Muscle of back (tissue), 11 donors: ENCODE results near the gene PRDM5. TPM values are rescaled to one million over a fixed set of nuclear protein-coding genes. Genes with fewer than 3 reads are reported as not detected.

Experiments used
- DNase-seq, 3 donors: peaks; one replicate each; pipeline versions ENCODE4 v3.0.0 to v3.0.0-alpha.2; 2013
- polyA plus RNA-seq, 10 donors: library from polyadenylated mRNA; unstranded; fragments of 120-200 nt; gene quantifications; one replicate each; pipeline ENCODE4 v1.2.1, GENCODE V29; 2013; ENCODE audit not compliant: insufficient read length in 10 of 10

The PRDM5 gene
- polyA plus RNA-seq, 10 donors, result 8.1 to 14.0 (median 11.1) TPM

DNA sequence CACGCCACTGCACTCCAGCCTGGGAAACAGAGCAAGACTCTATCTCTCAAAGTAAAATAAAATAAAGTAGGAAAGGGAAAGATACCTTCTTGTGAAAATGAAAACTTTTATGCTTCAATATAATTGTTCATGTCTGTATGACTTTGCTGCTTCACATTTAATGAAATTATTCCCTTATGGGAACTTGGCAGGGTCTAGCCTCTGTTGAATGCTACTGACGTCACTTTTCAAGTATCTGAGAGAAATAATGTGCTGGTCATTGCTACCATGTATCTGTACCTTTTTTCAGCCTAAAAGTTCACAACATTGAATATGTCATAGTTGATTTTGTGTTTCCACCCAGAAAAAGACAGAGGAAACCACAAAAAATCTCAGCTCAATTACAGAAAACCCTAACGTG lies 65.2 kb downstream of the PRDM5 start:
- peak; percentile 24 to 52 (median 45) for DNase-seq

DNA sequence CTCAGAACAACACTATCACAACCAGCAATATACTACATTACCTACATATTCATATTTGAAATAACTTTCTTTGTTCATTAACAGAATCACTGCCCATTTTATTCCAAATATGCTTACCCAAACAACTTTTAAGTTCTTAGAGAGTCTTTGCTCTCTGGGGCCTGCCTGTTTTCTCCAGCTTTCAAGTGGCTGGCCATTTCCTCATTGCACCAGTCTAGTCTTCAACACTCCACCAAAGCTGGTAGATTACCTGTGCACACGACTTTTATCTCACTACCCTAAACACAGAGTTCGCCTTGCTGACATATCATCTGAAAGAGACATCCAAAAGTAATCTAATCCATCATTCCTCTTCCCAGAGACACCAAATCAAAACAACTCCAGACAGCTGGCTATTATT lies 66.2 kb downstream of the PRDM5 start:
- DNase-seq, result no peak

DNA sequence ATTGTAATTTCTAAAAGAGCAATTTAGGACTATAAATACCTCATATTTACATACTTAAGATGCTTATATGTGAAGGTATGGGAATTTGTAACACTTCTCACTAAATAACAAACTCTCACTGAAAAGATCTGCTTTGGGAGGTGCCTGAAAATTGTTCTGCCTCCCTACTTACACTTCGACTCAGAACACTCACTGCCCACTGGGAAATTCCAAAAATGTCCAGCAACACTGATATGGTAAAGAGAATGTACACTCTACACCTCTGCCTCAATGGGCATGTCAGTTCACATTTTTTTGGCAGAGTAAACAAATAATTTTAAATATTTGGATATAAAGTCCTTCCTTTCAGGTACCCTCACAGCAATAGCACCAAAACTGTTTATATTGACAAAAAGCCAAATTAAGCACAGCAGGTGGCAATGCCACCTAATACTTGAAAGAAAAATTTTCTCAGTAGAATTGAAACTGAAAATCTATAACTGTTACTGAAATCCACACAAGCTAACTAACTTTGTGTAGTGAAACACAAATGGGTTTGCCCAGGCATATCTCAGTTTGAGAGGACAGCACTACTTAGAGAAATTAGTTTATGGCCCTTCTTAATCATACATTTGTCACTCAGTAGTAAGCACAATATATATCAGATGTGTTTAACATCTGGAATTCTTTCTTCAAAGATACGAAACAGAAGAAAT lies 67.1 kb downstream of the PRDM5 start:
- no peak for DNase-seq

DNA sequence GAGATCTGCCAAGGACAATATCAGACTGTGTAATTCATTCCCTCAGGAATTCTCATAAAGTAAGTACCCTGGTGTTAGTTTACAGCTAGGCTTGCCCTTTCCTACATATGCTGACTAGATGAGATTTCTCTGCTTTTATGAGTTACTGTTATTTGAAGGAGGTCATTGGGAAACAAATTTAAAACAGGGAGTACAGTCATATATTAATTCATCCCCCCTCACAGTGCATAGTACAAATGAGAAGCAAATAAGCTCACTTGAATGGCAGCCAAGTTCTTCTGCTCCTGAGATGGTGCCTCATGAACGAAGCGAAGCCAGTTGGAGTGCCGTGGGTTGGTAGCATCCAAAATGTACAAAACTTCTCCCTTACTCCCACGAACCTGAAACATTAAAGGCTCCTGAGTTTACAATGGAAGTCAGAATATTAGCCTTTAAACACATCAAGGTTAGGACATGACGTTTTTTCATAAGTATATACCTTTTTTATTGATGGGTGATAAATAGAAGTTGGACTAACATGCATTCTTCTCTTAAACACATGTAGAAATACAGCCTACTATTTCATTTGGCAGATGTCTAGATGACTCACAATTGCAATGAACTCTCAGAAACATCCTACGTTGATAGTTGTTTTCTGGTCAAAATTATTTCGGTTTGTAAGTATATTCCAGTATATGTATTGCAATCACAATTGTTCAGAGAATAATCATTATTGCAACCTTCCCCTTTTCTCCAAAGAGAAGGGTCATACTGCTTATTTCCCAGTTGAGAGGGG lies 69.2 kb downstream of the PRDM5 start:
- DNase-seq, result peak in 1 of 3 donors; percentile 59

DNA sequence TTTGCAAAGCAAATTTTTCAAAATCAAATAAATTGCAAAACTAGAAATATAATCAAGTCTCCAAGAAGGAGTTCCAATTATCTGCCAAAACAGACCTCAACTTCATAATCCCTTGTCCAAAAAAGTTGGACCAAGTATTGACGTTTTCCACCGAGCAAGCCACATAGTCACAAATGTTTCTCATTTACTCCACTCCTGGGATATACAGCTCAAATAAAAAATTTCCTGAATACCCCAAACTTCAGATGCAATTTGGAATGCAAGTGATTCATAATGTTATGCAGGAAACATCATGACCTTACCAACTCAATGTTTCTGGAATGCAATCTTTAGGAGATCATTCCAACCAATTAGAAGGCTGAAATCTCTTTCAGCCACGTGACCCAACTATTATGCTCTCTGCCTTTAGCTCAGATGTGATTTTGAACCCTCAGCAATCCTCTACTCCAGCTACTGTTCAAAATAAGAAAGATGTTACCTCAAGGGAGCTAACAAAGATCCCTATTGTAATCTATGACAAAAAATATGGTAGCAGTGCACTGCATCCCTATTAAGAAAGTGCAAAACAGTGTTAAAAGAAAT lies 72.4 kb downstream of the PRDM5 start:
- DNase-seq, result peak; percentile 59 to 79 (median 74)

DNA sequence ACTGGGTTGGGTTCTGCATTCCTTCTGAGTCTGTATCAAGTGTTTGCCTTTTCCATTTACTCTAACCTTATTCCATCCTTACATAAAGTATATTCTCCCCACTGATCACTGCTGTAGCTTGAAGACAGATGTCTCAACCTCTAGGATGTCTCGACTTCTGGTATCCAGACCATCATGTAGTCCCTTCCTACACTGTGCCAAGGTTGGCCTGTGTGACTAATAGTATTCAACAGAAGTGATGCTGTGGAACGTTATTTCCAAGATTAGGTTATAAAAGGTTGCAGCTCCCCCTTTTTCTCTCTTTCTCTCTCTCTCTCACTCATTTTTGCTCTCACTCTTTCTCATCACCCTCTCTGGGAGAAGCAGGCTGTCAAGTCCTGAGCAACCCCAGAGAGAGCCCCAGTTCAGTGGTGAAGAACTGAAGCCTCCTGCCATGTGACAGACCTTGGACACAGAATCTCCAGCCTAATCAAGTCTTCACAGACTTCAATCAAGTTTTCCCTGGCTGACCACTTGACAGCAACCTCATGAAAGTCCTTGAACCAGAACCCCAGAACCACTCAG lies 75.4 kb downstream of the PRDM5 start:
- no peak for DNase-seq

DNA sequence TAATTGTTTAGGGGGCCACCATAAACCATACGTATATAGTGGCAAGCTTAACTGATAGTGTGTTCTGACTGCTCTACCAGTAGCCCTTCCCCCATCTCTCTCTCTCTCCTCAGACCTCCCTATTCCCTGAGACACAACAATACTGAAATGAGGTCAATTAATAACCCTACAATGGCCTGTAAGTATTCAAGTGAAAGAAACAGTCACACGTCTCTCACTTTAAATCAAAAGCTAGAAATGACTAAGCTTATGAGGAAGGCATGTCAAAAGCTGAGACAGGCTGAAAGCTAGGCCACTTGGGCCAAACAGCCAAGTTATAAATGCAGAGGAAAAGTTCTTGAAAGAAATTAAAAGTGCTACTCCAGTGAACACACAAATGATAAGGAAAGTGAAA lies 78.0 kb downstream of the PRDM5 start:
- DNase-seq, result no peak

DNA sequence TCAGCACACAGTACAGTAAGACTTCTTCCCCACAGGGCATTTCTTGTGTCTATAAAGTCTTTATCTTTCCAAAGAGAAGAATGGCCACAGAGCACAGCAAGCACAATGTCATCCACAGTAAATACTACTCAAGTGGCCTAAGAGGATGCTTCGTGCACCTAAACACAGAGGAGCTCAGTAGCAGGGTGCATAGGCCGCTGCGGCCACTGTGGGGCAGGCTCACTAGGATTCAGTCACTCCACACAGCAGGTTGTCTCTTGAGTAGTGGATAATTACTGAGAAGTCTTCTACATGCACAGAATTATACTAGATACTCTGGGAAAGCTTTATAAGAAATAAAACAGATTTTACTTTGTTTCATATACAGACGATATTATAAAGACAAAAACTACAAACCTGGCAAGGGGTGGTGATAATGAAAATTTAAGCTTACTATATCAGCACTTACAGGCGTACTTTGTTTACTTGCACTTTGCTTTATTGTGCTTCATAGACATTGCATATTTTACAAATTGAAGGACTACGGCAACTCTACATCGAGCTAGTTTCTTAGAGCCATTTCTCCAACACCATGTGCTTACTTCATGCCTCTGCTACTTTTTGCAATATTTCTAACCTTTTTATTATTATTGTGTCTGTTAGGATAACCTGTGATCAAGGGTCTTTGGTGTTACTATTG lies 78.5 kb downstream of the PRDM5 start:
- DNase-seq, result no peak

DNA sequence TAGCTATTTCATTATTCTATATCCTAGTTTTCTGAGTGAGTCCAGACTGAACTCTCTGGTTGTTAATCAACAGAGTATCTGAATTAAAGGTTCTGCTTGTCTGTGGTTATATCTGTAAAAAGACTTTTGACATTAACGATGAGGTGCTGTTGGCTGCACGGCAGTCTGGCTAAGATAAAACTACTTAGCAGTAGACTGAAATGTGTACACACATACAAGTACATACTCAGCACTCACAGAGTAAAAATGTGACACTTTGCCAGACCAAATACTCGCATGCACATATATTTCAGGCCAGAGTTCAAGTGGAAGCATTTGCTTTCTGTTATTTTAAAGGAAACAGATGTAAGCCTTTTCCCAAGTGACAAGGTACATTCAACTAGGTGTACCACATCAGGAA lies 80.5 kb downstream of the PRDM5 start:
- peak; percentile 31 to 64 (median 47) for DNase-seq

DNA sequence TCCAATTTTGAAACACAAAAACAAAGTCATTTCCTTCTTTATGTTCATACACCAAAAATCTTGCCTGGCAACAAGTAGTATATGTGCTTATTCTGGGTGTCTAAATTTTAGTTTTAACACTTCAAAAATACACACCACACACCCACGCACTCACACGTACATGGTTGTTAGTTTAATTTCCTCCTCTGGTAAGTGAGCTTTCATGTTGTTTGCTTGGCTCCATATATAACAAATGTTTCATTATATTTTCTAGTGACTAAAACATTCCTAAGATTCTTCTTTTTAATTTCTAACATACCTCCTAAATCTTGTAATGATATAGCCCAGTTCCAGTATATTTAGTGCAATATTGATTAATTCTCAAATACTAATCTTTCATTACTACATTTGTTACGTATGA lies 80.9 kb downstream of the PRDM5 start:
- no peak for DNase-seq

DNA sequence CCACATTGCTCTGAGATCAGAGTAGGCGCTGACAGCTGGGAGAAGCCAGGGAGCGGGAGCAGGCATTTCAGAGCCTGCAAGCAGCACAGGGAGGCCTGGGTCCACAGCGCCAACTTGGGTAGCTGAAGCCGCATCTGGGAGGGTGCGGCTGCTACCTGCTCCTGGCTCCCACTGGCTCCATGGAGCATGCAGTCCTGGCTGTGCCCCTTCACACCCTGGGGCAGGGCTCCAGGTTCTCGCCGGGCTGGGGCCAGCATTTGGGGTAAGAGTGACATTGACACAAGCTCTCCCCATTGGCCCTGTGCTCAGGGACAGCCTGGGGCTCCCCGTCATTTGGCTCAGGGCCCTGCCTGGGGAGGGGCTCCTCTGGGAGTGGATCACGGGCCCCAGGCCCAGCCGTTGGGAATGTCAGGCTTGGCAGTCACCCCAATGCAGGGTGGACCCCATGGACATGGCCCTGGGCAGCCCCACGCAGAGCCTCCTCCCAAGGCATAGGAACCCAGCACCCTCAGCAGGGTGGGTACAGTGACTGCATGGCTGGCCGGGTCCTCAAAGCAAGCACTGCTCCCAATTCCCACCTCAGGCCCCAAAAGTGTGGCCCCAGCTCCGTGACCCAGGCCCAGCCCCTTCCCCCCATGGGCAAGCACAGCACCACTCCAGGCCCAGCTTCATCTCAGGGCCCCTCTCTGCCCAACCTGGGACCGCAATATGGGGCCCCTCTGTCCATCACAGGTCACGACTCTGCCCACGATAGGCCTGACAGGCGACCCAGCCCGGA lies 82.4 kb downstream of the PRDM5 start:
- DNase-seq, result no peak

DNA sequence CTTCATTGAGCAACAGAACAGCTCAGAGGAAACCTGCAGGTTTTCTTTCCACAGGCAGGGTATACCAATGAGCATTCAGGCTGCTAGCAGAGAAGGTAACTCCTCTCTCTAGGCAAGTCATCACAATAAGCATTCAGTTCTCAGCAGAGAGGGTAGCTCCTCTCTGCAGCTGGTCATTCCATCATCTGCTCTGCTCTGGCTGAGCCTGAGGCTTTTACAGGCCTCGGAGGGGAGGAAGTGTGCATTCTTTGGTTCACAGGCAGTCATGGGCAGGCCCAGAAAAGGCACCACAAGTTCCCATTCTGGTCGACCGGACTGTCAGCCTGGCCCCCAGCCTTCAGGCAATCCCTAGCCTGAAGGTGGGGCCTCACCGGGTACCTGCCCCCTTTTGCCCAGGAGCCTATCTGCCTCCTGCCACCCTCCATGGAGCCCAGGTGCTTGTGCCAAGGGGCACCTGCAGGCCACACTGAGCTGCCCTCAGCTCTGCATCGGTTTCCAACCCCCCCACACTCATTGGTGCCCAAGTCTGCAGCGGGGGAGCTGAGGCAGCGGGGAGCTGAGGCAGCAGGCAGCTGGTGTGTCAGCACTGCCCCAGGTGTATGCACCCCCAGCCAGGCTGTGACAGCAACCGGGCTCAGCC lies 83.1 kb downstream of the PRDM5 start:
- no peak for DNase-seq

DNA sequence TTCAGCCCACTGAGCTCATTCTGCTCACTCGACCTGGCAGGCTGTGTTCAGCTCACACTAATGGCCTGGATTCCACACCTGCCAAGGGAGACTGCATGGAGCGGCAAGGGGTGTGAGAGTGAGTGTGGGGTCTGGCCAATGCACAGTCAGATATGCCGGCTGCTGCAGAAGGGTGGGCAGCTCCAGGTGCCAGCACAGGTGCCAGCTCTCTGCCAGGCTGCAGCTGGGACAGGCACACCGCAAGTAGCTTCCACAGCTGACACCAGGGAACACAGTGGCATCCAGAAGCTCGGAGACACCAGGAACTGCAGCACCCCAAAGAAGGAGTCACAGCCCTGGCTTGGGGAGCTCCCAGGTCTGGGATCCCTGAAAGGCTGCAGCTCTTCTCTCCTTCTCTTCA lies 83.7 kb downstream of the PRDM5 start:
- DNase-seq, result no peak

DNA sequence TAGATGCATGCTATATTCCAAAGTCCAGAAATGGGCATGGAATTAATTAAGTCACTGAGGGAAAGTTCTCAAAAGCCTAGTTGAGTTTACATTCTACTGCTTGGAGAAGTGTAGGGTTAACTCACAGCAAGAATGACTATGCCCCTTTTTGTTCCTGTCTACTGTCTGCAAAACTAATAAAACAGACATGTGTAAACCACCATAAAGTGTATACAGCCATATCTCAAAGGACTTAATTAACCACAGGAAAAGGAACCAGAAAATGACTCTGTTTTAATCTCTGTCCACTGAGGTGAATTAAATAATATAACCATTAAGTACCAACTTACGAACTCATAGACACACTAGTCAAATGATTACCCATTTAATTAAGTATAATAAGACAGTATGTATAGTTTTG lies 84.9 kb downstream of the PRDM5 start:
- no peak for DNase-seq

DNA sequence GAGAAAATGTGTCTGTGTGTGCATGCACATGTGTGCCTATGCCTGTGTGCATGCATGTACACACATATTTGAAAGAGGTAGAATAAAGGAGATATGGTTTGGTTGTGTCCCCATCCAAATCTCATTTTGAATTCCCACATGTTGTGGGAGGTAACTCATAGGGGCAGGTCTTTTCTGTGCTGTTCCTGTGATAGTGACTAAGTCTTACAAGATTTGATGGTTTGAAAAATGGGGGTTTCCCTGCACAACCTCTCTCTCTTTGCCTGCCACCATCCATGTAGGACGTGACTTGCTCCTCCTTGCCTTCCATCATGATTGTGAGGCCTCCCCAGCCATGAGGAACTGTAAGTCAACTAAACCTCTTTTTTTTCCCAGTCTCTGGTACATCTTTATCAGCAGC lies 87.2 kb downstream of the PRDM5 start:
- DNase-seq, result no peak

DNA sequence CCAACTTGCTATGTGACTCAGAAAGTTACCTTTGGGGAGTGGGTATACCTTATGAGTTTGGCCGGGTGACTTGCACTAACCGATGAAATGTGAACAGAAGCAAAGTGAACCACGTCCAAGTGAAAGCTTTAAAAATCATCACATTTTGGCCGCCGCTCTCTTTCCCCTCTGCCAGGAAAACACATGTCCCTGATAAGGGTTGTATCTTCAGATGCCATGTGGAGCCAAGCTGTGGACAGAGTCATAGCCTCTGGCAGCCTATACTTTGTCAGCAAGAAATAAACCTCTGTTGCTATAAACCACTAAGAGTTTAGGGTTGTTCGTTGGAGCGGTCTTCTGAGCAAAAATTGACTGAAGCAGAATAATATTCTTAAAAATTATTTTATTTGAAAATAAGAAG lies 92.3 kb downstream of the PRDM5 start:
- DNase-seq, result peak in 1 of 3 donors; percentile 57

DNA sequence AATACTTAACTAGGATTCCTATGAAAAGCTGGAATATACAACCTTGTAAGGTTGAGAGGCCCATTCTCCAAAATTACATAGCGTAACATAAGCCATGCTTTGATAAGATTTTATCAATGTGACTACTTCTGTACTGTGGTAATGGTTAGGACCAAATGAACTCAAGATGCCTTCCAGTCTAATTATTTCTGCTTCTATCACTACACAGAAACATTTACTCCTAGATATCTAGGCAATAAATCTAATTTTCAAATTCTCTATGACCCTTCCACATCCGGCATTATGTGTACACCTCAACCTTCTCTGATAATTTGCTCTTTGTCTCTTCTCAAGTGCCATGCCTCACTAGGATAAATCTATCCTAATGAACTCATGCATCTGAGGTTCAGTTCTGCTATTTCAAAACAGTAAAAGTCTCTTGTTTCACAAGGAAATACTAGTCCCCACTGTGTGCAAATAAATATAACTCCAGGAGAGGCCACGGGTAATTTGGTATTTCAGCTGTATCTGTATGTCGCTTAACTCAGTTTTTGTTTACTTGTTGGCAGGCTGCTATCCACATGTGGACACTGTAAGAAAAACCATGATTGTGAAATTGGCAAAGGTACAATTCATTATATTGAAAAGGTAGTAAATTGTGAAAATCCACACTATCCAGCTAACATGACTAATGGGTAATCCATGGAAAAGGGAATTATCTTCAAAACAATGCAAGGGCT lies 93.3 kb downstream of the PRDM5 start:
- peak in 1 of 3 donors; percentile 58 for DNase-seq

DNA sequence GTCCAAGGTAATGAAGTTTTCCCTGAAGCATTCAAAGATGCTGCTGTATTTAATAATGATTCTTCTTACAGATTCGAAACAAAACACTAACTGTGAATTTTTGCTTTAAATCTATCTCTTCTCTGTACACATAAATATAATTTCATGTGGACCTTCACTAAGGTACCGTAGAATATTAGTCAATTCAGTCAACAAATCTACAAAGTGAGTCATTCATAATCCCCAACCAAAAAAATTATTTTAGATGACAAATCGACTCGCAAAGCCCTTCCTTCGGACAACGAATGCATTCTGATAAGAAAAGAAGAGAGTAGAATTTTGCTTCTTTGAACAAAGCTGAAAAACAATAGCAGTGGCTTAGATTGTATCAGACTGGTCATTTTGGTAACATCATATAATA lies 95.7 kb downstream of the PRDM5 start:
- DNase-seq, result no peak

DNA sequence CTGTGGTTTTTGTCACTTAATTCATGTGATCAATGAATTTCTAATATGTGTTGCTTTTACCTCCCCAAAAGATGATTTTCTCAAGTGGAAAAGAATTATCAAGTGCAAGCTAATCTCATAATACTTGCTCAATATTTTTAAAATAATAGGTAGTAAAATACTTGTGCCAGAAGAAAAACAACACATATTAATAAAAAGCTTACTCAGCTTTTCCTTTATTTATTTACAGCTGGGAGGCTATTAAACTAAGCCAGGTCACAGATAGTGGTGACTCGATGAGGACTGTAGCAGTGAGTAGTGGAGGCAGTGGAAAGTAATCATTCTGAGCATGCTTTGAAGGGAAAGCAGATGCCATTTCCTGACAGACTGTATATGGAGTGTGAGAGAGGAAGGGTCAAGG lies 96.1 kb downstream of the PRDM5 start:
- no peak for DNase-seq

DNA sequence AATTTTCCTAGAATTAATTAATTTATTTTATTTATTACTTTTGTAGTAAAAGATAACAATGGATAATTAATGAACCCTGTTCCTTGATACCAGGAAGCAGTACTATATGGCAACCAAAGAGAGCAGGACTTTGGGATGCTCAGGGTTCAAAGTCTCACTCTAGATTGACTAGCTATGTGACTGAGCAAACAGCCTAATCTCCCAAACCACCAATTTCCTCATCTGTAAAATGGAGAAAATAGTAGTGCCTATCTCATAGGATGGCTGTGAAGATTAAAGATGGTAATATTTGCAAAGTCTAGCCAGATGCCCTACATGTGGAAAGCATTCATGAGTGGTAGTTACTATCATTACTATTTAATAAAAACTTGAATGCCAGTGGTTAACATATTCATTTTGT lies 97.6 kb downstream of the PRDM5 start:
- DNase-seq, result no peak
